Umbilical cord (tissue), 2 donors: ENCODE results near the gene NELL2. TPM values are rescaled to one million over a fixed set of nuclear protein-coding genes. Genes with fewer than 3 reads are reported as not detected.
"Not testable (repeated sequence)": the region's sequence is repeated elsewhere in the genome, so short reads cannot be mapped to it uniquely, and the experiment has no call there.

Source experiments
- DNase-seq: peaks from one replicate; pipeline ENCODE4 v3.0.0-alpha.2; 2015; ENCODE audit warnings: low spot score
- total RNA-seq: library from RNA; depleted of rRNA; stranded (reverse); fragments of >200 nt; gene quantifications from one replicate; pipeline ENCODE4 v1.2.3, GENCODE V29; 2014; ENCODE audit warnings: low replicate concordance; ENCODE audit not compliant: insufficient read depth

Gene NELL2
- total RNA-seq, 1 donor from 2014 or later, result 11.1 TPM

DNA sequence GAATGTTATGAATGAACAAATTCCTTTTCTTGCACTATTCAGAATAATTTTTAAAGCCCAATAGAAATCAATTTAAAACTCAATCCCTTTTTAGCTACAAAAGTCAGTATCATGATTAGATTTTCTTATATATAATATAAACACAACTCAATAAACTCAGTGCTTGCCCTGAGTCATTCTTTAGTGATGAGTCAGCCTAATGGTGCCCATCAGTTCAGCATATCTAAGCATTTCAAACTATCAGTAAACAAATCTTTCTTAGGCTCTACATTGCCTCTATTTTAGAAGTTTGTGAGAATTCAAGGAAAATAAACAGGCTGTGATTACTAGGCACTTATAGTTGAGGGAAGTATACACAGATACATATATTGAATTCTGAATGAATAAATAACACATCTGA is 179.6 kb downstream of the NELL2 start:
- no peak for DNase-seq

- DNase-seq, result no peak
Observed at GRCh38 chr12:44694017-44694416, 182.1 kb downstream of the NELL2 start.

DNA sequence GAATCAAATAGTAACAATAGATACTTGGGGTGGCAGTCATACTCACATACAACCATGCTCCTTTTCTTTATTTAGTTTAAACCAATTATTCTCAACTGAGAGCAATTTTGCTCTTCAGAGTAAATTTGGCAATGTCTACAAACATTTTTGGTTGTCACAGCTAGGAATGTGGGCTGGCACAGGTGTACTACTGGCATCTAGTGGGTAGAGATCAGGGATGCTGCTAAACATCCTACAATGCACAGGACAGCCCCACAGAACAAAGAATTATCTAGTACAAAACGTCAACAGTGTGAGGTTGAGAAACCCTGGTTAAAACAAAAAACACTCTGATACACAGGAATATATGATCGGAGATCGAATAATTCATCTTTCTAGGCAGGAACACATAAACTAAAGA is 186.5 kb downstream of the NELL2 start:
- no peak for DNase-seq

- DNase-seq, result not testable (repeated sequence)
Observed at GRCh38 chr12:44686821-44687432, 189.2 kb downstream of the NELL2 start.

- peak; percentile 66 for DNase-seq
Observed at GRCh38 chr12:44677724-44678123, 198.4 kb downstream of the NELL2 start.

- no peak for DNase-seq
Observed at GRCh38 chr12:44674875-44675274, 201.2 kb downstream of the NELL2 start.

- no peak for DNase-seq
Observed at GRCh38 chr12:44673811-44674210, 202.3 kb downstream of the NELL2 start.

DNA sequence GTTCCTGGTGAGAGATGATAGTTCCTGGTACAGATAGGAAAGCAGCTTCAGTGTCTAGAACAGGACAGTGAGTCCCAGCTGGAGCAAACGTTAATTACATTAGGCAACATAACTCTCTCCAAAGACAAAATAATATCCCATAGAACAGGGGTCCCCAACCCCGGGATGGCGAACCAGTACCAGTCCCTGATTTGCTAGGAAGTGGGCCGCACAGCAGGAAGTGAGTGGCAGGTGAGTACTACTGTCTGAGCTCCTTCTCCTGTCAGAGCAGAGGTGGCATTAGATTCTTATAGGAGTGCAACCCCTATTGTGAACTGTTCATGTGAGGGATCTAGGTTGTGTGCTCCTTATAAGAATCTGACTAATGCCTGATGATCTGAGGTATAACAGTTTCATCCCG is 204.1 kb downstream of the NELL2 start:
- no peak for DNase-seq

DNA sequence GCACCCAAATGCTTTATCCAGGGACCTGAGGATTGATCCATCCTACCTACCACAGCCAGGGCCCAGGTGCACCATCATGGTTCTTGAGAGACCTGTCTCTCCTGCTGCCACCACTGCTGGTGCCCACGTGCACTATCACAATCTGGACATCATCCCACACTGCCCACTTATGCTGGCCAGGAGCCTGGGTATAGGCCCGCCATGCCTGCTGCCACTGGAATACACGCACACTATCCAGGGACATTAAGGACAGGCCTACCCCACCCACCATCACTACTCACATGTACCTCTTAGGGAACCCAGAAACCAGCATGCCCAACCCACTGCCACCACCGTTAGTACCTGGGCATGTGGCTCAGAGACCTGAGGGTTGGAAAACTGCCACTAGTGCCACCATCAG is 207.7 kb downstream of the NELL2 start:
- no peak for DNase-seq

GRCh38 chr12:44667461-44667860 is 208.7 kb downstream of the NELL2 start:
- no peak for DNase-seq

GRCh38 chr12:44663291-44663690 is 212.8 kb downstream of the NELL2 start:
- DNase-seq, result no peak

- DNase-seq, result no peak
Observed at GRCh38 chr12:44655846-44656245, 220.3 kb downstream of the NELL2 start.

DNA sequence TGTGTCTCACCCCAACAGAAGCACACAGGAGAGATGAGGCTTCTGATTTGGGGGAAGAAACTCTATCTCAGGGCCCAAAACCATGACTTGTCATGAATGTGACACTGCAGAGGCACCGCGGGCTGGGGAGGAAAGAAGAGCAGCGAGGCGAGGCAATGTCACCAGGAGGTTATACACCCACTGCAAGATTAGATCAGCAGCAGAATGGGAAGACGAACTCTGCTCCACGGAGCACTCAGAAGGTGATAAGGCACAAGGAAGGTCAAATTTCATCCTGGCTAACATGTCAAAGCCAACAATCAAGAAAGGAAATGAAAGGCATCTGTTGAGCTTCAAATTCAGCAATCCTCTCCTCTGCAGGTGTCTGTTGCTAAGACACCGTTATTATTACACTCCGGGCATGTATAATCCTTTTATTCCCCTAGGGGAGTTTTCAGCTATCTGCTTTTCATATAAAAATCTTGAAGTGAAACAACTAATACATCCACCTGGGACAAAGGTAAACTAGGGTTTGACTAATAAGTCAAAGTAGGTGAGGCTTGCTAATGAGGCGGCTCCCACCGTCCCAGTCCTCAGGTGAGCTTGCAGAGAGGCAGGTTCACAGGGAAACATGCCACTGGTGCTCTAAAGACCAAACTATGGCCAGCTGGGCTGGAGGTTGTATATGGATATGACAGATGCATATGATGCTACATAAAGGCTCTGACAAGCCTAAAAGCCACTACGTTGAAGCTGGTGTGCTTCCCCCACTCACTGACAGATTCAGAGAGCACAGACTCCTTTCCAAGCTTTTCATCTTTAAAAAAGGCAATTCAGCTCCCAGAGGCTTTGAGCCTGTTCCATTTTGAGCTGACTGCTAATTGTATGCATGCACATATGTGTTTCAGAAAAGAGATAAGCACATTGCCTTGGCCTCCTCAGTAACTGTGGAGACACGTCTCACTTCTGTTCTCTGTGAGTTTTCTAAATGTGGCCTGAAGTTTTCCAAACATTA is 221.2 kb downstream of the NELL2 start:
- peak; percentile 48 for DNase-seq

DNA sequence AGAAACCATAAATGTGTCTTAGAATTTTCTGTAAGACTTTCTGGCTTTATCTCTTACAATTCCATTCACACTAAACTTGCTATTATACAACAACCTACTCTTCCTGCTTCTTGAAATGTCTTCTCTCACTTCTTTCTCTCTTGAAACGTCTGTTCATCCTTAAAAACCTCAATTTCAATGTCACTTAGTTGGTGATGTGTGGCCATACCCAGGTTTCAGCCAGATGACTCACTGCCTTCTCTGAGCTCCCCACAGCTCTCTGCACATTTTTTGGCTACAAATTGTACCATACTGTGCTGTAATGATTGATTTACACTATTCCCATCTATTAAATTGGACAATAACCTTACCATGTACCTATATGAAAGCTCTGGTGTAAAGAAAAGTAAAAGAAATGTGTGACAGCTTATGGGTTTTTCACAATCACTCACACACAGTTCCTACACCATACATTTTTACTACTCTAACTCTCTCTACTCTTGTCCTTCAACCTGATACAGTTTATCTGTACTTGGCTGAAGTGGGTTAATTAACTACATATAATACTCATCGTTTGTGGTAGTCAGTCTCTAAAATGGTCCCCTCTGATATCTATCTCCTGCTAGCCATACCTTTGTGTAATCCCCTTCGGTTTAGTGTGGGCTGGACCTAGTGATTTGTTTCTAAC is 222.1 kb downstream of the NELL2 start:
- no peak for DNase-seq

DNA sequence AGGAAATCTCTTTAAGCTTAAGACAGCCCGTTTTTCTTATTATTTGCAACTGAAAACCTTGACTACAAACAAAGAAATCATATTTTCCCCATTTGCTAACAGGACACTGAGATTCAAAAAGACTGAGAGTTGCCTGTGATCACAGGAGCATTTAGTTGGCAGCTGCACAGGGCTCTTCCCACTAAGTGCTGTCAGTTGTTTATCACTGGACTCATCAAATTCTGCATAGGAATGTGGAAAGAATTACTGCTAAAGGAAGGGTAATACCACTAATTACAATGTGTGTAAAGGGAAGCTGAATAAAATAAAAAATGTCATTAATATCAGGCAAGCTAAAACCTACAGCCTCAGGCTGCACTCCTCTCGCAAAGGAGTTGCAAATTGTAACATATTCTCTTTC is 226.4 kb downstream of the NELL2 start:
- DNase-seq, result no peak

DNA sequence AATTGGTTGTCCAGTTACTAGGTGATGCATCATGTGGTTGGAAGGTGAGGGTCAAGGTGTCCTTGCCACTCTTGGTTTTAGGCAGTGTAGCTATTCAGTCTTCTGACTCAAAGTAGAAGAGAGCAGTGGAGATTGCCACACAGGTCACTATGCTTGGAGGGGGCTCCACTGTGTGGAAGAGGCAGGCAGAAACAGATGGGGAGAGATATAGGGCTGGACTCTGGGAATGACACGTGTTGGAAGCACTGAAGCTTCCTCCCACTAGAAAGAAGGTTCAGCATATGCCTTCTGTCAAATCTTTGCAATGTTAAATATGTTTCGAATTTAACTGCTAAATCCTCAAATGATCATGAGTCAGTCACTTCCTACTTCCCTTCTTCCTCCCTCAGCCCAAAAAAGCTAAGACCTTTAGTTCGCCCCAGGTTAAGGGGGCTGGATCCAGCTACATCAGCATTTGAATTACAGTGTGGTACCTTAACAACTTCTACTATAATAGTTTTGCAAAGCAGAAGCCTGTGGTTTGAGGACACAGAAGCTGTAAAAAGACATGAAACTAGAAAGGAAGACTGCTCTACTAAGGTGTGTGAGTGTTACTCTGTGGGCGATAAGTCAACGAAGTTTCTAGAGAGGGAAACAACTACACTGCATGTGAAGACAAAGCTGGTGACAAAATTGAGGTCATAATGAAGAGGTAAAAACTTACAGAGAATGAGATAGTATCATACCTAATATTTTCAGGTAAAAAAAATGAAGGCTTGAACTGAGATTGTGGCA is 228.0 kb downstream of the NELL2 start:
- DNase-seq, result no peak

- DNase-seq, result peak; percentile 34
Observed at GRCh38 chr12:44640427-44641190, 235.5 kb downstream of the NELL2 start.

DNA sequence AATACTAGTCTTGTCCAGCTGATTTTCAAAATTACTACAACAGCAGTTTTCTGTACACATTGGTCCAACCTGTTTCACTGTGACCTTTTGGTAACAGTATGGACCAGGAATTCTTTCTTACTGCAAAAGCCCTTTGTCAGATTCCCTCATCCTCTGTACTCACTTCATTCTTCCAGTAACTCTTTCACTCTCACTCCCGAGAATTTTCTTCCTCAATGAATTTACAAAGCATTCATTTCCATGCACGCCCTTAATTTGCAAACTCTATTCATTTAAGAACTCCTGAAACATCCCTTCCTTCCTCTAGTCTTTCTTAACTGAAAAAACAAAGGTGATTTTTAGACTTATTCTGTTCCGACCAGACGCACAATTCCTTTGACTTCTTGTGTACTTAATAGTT is 238.2 kb downstream of the NELL2 start:
- DNase-seq, result no peak

DNA sequence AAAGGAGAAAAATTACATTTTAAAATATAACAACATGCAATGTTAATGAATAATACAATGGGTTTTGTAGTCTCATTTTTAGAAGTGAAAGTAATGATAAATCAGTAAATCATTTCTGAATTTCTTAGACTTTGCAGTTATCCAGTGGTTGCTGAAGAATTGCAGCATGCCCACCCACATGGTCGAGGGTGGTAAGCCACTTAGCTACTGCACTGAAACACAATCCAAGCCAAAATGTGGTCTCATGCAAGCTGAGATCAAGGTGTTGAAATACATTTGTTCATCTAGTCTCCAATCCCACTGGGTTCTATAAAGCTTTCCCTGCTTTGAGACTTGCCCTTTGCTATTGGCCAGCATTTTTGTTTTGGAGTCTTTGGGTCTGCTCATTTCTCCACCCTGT is 247.9 kb downstream of the NELL2 start:
- no peak for DNase-seq

- DNase-seq, result no peak
Observed at GRCh38 chr12:44627387-44628166, 248.5 kb downstream of the NELL2 start.
